Activated T-cell treated with anti-CD3 and anti-CD28 coated beads for 24 hours (primary cell): ENCODE data around the gene LDLRAD3.

Source experiments
- DNase-seq: peaks from one replicate; pipeline ENCODE4 v3.0.0-alpha.2; 2020; ENCODE audit warnings: low read depth

Gene LDLRAD3

GRCh38 chr11:36104660-36104992 is 160.8 kb downstream of the LDLRAD3 start:
- no peak for DNase-seq

DNA sequence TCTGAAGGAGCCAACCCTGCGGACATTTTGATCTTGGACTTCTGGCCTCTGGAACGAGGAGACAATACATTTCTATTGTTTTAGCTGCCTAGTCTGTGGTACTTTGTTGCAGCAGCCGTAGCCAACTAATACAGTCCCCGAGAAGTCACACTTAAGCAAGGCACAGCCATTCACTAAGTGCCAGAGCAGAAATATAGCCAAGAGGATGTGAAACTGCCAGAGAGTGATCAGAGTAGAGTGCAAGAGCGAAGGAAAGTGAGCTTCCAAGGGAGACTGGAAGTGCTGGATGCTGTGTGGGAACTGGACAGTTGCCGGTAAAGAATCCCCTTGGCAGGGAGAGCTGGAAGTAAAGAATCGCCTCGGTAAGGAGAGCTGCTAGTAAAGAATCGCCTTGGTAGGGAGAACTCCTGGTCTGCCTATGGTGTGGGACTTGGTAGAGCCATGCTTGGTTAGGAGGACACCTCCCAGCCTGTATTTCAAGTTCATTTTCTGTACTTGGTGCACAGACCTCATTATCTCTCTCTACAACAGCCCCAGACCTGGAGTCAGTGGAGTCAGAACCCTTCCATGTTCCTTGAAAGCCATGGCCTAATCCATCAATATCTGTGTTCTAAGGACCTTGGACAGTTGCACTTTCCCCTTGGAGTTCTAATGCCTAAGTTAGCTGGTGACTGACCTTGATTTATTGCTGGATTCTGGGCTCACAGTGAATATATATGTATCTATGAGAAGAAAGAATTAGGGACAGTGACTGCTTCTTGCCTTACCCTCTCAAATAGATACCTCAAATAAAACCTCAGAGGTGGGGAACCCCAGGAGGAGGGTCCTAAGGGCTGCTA is 162.1 kb downstream of the LDLRAD3 start:
- DNase-seq: no peak

DNA sequence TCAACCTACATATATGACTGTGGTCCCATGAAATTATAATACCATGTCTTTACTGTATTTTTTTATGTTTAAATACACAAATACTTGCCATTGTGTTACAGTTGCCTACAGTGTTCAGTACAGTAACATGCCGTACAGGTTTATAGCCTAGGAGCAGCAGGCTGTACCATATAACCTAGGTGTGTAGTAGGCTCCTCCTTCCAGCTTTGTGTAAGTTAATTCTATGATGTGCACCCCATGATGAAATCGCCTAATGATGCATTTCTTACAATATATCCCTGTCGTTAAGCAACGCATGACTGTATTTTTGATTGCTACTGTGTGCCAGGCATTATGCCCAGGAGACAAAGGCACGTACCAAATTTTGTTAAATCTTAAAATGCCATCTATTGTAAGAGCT is 163.7 kb downstream of the LDLRAD3 start:
- DNase-seq: no peak

DNA sequence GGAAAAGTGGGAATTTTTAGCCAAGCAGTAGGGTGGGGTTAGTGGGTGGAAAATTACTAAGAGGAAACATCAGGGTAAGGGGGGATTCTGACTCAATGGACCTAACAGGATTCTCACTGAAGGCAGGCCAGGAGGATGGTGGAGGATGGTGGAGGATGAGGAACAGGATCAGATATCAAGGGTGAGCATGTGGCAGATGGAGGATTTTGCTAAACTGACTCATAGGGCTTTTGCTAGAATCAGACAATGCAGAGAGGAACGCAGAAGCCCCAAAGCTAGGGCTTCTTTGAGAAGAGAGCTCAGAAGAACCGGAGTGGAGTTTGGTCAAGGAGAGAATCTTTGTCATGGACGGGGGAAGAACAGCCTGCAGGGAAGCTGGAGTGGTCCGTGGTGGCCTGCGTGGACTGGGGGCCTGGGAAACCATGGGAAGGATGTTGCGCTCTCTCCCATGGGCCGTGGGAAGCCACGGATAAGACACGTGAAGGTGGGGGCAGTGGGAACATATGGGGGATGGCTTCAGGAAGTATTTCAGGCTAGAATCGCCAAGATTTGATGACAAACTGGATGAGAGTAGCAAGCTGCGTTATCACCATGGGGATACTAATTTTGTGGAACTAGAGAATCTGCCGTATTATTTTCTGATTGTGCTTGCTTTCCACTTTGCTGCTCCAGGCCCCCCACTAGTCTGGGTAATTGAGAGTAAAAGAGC is 165.2 kb downstream of the LDLRAD3 start:
- no peak for DNase-seq

- no peak for DNase-seq
Observed at GRCh38 chr11:36109590-36109849, 165.7 kb downstream of the LDLRAD3 start.

- DNase-seq: no peak
Observed at GRCh38 chr11:36109850-36110606, 166.2 kb downstream of the LDLRAD3 start.

GRCh38 chr11:36110668-36111410 is 167.0 kb downstream of the LDLRAD3 start:
- DNase-seq: no peak

GRCh38 chr11:36114095-36114494 is 170.2 kb downstream of the LDLRAD3 start:
- DNase-seq: no peak

- no peak for DNase-seq
Observed at GRCh38 chr11:36115378-36115801, 171.5 kb downstream of the LDLRAD3 start.

GRCh38 chr11:36116161-36116560 is 172.3 kb downstream of the LDLRAD3 start:
- no peak for DNase-seq

- DNase-seq: no peak
Observed at GRCh38 chr11:36118084-36118483, 174.2 kb downstream of the LDLRAD3 start.

DNA sequence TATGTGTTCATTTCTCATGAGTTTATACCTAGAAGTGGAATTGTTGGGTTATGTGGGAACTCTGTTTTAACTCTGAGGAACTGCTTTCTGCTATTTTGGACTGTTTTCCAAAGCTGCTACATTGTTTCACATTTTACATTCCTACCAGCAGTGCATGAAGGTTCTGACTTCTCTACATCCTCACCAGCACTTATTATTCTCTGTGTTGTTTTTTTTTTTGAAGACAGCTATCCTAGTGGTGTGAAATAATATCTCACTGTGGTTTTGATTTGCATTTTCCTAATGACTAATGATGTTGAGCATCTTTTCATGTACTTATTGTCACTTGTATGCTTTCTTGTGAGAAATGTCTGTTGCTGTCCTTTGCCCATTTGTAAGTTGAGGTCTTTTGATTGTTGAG is 175.4 kb downstream of the LDLRAD3 start:
- no peak for DNase-seq

DNA sequence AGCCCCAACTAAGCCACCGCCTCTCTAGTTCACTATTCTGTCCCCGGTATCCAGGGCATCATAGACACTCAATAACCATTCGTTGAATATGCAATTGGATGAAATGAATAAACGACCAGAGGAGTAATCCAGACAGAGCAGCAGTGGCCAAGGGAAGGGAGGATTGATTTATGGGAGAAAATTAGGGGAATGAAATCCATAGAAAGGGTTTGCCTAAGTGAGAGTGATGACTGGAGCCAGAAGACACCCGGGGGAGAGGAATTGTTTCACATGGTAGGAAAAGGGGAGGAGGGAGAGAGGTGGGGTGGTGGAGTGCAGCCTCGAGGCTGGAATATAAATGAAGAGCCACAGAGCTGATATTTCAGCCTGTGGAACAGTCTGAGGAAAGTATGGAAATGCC is 177.2 kb downstream of the LDLRAD3 start:
- DNase-seq: no peak

DNA sequence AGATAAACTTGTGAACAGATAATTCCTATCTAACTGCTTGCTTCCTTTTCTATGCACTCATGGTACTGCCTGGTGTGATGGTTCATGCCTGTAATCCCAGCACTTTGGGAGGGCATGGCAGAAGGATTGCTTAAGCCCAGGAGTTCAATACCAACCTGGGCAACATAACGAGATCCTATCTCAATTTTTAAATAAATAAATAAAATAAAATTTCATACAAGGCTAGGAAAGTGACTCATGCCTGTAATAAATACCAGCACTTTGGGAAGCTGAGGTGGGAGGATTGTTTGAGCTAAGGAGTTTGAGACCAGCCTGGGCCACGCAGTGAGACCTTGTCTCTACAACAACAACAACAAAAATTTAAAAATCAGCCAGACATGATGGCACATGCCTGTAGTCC is 178.8 kb downstream of the LDLRAD3 start:
- no peak for DNase-seq

- DNase-seq: no peak
Observed at GRCh38 chr11:36123336-36124101, 179.7 kb downstream of the LDLRAD3 start.

- DNase-seq: no peak
Observed at GRCh38 chr11:36126678-36127077, 182.8 kb downstream of the LDLRAD3 start.

DNA sequence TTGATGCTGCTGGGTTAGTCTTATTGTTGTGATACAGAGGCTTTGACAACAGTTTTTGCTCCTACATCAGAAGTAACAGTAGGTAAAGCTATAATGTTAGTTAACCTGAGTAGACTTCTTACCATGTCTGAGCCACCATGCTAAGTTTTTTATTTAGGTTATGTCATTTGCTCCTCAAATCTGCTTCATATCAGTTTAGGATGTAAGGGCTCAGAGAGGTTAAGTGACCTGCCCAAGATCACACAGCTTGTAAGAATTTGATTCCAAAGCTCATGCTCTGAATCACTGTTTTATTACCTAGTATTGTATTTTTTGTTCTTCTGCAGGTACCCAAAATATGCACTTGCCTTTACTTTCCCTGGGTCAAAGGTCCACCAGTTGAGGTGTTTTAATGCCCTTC is 183.7 kb downstream of the LDLRAD3 start:
- no peak for DNase-seq

DNA sequence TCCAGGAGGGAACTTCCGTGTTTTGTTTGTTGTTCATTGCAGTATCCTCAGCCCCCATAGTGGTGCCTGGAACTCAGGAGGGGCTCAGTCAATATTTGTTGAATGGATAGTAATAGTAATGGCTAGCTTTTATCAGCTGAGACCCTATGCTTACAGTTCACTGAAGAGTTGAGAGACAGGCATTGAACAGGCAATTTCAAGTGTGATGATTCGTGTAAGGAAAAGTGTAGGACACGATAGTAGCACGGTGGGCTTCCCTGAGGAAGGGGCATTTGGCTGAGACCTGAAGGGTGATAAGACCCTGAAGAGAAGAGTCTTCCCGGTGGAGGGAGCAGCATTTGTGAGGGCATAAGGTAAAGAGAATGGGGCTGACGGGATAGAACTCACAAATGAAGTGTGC is 186.1 kb downstream of the LDLRAD3 start:
- no peak for DNase-seq

GRCh38 chr11:36130401-36130800 is 186.5 kb downstream of the LDLRAD3 start:
- DNase-seq: no peak

DNA sequence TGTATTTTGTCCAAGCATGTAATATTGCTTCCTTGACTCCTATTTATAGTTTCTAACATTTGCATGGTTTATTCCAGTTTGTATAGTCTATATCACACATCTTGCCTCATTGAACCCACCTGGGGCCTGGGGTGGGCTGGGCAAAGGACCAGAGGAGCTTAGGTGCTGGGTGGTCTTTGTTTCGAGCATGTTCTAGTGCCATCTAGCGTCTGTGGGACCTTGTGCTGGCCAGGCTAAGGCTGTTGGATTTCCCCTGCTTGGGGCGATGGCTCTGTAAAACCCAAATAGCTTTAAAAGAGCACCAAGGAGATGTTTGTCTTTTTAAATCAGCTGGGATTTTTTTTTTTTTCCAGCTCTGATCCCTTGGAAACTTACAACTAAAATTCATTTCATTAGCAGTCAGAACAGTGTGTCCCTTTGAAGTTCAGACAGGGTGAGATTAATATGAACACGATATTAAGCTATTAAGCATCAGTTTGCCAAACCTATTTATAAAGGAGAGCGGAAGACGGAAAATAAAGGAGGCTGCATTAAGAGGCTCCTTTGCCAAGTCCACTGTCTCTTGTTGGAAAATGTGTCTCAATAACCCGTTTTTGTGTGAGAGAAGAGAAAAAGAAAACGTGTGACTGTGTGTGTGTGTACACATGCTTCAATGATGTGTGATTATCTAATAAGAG is 188.0 kb downstream of the LDLRAD3 start:
- DNase-seq: no peak

GRCh38 chr11:36132940-36133339 is 189.1 kb downstream of the LDLRAD3 start:
- no peak for DNase-seq
